IPS DF 6.9 (cell line): ENCODE results near the gene FMN2.

Experiments
- DNase-seq: peaks from one replicate; pipeline ENCODE4 v3.0.0-alpha.2; 2013; ENCODE audit warnings: low read depth, low spot score
- H3K27ac ChIP-seq: one replicate; pipeline ENCODE4 v1.5.1; 2013; ENCODE audit warnings: low read length, control low read depth
- H3K27me3 ChIP-seq: 2 replicates; pipeline ENCODE4 v1.6.1; 2013; ENCODE audit warnings: mild to moderate bottlenecking, low read length; ENCODE audit not compliant: control insufficient read depth, insufficient read depth
- H3K36me3 ChIP-seq: 2 replicates; pipeline ENCODE4 v1.6.1; 2013; ENCODE audit warnings: low read length; ENCODE audit not compliant: control insufficient read depth, insufficient read depth
- H3K4me1 ChIP-seq: 2 replicates; pipeline ENCODE4 v1.6.1; 2013; ENCODE audit warnings: low read length; ENCODE audit not compliant: control insufficient read depth, insufficient read depth
- H3K4me3 ChIP-seq: 2 replicates; pipeline ENCODE4 v1.5.1; 2013; ENCODE audit warnings: mild to moderate bottlenecking, low read length
- H3K9me3 ChIP-seq: 2 replicates; pipeline ENCODE4 v1.6.1; 2013; ENCODE audit warnings: low read length, inconsistent platforms; ENCODE audit not compliant: control insufficient read depth, insufficient read depth
- WGBS: extraction: QIAGEN DNeasy Blood & Tissue Kit; methylation state at CpG from one replicate; pipeline ENCODE4 v1.1.7; 2013; ENCODE audit warnings: mixed read lengths, missing lambda C conversion rate; ENCODE audit not compliant: insufficient read length, insufficient coverage; 5-methylcytosine and 5-hydroxymethylcytosine counted together

Gene FMN2

DNA sequence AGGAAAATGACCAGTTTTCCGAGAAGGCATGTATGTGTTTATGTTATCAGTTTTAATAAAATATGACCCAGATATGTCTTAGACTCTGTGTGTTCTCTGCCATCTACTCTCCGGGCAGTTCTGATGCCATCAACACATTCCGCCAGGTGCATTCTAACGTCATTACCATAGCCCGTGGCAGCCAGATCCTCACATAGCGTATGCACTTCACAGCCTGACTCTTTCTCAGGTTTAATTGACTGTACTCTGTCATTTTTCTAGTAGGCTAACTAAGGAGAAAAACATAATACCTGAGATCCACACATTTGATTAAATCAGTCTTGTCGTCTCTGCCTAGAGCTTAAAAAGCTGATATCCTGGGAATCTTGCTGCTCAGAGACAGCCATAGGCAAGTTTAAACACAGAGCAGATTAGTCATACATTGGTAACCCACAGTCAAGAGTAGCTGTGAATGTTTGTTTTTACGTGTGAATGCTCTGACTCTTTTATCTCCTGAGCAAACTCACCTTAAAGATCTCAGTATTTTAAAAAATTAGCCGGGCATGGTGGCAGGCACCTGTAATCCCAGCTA lies 344.4 kb downstream of the FMN2 start:
- H3K4me3 ChIP-seq, result no peak overlapping the region
- no peaks in the 10 kb centered on the region for H3K36me3 ChIP-seq
- no peak overlapping the region for H3K27ac ChIP-seq
- H3K9me3 ChIP-seq, result no peaks in the 10 kb centered on the region
- H3K27me3 ChIP-seq, result no peaks in the 10 kb centered on the region
- no peaks in the 10 kb centered on the region for H3K4me1 ChIP-seq
- no CpG with 5 or more reads among the region's 9 CpGs for WGBS
- DNase-seq, result no peak

DNA sequence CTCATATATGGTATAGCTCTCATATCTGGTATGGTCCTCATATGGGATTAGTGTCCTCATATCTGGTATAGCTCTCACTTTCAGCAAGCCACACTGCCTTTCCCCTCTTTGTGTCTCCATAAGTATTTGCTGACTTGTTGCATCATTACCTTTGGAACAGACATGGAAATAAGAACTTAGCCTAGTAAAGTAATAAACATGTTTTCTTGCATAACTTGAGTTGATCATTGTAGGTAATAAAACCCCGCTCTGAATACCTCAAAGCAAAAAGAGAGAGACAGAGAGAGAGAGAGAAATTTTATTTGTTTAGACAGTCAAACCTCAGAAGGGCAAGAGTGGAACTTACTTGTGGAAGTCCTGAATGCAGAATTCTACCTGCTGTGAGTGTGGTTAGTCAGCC lies 350.0 kb downstream of the FMN2 start:
- H3K4me1 ChIP-seq, result no peaks in the 10 kb centered on the region
- H3K27me3 ChIP-seq, result no peaks in the 10 kb centered on the region
- no peak overlapping the region for H3K4me3 ChIP-seq
- no CpG with 5 or more reads among the region's 1 CpG for WGBS
- H3K36me3 ChIP-seq, result no peaks in the 10 kb centered on the region
- DNase-seq, result no peak
- no peaks in the 10 kb centered on the region for H3K9me3 ChIP-seq
- H3K27ac ChIP-seq, result no peak overlapping the region

DNA sequence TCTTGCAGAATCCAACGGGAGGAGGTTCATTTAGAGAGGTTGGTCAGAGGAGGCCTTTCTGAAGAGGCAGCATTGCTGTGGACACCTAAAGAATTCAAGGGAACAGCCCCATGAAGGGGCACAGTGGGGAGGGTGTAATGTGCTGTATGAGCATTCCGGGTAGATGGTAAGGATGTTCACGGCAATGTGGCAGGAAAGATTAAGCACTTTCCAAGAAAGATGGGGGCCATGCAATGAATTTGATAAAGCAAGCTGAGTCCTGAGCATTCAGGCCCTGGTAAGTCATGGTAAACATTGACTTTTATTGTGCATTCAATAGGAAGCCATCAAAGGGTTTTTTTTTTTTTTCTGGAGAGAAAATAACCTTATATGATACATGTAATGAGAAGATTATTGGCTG lies 353.7 kb downstream of the FMN2 start:
- Histone ChIP-seq H3K9me3 (no peaks in the 10 kb centered on the region), H3K27me3 (no peaks in the 10 kb centered on the region), H3K4me1 (no peaks in the 10 kb centered on the region), H3K27ac (no peak overlapping the region), H3K36me3 (no peaks in the 10 kb centered on the region), H3K4me3 (no peak overlapping the region)
- WGBS, result no CpG with 5 or more reads among the region's 3 CpGs
- DNase-seq, result no peak

DNA sequence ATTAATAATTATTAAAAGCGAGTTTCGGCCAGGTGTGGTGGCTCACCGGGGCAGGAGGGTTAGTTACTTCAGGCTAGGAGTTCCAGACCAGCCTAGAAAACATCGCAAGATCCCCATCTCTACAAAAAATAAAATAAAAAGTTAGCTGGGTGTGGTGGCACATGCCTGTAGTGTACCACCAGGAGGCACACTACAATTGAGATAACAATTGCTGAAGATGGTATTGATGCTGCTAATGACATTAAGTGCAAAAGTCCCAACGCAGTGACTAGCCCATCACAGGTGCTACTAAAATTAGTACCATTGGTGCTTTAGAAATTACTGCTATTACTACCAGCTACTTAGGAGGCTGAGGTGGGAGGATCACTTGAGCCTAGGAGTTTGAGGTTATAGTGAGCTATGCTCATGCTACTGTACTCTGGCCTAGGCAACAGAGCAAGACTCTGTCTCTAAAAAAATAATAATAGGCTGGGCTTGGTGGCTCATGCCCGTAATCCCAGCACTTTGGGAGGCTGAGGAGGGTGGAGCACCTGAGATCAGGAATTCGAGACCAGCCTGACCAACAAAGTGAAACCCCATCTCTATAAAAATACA lies 363.6 kb downstream of the FMN2 start:
- Histone ChIP-seq H3K36me3 (no peaks in the 10 kb centered on the region; the same call in 1 of the 2 replicates), H3K27ac (no peak overlapping the region), H3K9me3 (no peaks in the 10 kb centered on the region), H3K4me3 (no peak overlapping the region), H3K4me1 (no peaks in the 10 kb centered on the region; the same call in 1 of the 2 replicates), H3K27me3 (no peaks in the 10 kb centered on the region)
- DNase-seq, result no peak
- no CpG with 5 or more reads among the region's 7 CpGs for WGBS

DNA sequence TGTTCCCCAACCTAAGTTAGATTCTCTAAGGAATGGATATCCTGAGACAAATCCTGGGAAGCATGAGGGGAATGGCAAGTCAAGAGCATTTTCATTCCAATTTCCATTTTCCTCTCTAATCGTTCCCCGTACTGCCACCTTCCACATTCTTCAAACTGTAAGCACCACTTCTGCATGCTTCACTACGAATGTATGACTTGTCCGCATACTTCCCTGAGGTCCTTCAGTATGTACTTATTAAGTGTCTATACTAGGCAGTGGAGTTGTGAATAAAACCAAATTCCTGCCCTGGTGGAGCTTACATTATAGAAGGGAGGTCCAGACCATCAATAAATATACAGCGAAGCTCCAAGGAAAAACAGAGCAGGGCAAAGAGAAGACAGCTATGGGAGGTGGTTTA lies 365.5 kb downstream of the FMN2 start:
- WGBS, result 100% methylated on average over 3 of the region's 5 CpGs

DNA sequence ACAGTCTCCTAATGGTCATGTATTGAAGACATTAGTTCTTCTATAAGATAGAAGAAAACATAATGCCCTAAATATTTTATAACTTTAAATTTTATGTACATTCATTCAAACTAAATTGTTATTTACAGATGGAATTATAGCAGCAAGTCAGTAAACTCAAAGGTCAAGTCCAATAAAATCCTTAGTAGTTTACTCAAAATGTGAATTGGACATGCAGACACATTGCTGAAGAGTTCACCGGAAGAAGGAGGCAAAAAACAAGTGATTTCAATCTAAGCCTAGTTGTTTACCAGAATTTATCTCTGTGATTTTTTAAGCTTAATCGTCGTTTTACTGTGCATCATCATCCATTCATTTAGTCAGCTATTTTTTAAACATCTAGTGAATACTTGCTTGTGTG lies 370.6 kb downstream of the FMN2 start:
- H3K4me1 ChIP-seq, result no peaks in the 10 kb centered on the region; the same call in 1 of the 2 replicates
- H3K4me3 ChIP-seq, result no peak overlapping the region
- no peak for DNase-seq
- no peak overlapping the region for H3K27ac ChIP-seq
- H3K9me3 ChIP-seq, result no peaks in the 10 kb centered on the region
- WGBS, result no CpG with 5 or more reads among the region's 3 CpGs
- no peaks in the 10 kb centered on the region for H3K27me3 ChIP-seq
- H3K36me3 ChIP-seq, result no peaks in the 10 kb centered on the region

More for the DNA sequence above, 365.5 kb downstream of the FMN2 start:
- Histone ChIP-seq H3K4me1 (no peaks in the 10 kb centered on the region; the same call in 1 of the 2 replicates), H3K9me3 (no peaks in the 10 kb centered on the region), H3K27ac (no peak overlapping the region), H3K4me3 (no peak overlapping the region), H3K27me3 (no peaks in the 10 kb centered on the region), H3K36me3 (no peaks in the 10 kb centered on the region)
- DNase-seq, result no peak

DNA sequence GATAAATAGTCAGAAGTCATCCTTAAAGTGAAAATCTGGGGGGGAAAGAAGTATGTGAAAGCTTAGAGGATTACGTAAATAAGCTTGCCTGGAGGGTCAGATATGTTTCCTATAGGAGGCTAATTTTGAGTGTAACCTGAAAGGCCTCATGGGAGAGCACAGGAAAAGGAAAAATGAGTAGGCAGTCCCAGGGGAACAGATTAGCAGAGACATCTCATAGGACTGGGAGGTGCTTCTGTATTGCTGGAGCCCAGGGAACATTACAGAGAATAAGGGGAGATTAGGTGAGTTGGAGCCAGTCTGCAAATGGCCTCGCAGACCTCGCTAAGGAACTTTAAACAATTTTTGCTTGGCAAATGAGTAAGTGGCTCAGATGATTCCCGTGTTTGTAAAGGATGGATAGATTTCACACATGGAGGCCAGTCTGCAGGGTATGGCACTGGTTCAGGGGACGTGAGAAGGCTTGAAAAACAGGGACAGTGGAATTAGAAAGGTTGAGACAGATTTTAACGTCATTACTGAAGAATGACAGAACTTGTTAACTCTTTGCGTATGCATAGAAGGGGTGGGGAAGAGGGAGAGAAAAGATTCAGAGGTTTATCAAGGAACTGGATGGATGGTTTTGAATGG lies 371.2 kb downstream of the FMN2 start:
- Histone ChIP-seq H3K4me1 (no peaks in the 10 kb centered on the region; the same call in 1 of the 2 replicates), H3K27ac (no peak overlapping the region), H3K36me3 (no peaks in the 10 kb centered on the region), H3K27me3 (no peaks in the 10 kb centered on the region), H3K4me3 (no peak overlapping the region), H3K9me3 (no peaks in the 10 kb centered on the region)
- DNase-seq, result no peak
- WGBS, result no CpG with 5 or more reads among the region's 7 CpGs

DNA sequence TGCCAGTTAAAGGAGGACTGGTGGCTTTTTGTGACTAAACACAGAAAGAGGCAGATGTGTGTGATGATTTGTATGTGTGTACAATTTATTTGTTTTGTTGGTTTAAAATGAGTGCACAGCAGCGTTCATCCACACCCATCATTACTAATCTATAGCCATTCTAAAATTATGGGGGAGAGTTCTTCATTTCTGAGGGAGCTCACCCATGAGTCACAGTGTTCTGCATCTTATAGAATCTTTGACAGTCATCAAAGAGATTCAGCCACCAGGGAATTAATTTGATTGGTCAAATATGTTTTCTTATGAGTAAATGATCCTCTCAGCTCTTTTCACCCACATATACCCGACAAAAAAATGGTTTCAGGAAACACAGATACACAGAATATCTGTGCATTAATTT lies 372.4 kb downstream of the FMN2 start:
- no CpG with 5 or more reads among the region's 2 CpGs for WGBS
- H3K4me1 ChIP-seq, result no peaks in the 10 kb centered on the region
- no peaks in the 10 kb centered on the region for H3K27me3 ChIP-seq
- H3K36me3 ChIP-seq, result no peaks in the 10 kb centered on the region
- no peak overlapping the region for H3K27ac ChIP-seq
- DNase-seq, result no peak
- H3K9me3 ChIP-seq, result no peaks in the 10 kb centered on the region
- no peak overlapping the region for H3K4me3 ChIP-seq

DNA sequence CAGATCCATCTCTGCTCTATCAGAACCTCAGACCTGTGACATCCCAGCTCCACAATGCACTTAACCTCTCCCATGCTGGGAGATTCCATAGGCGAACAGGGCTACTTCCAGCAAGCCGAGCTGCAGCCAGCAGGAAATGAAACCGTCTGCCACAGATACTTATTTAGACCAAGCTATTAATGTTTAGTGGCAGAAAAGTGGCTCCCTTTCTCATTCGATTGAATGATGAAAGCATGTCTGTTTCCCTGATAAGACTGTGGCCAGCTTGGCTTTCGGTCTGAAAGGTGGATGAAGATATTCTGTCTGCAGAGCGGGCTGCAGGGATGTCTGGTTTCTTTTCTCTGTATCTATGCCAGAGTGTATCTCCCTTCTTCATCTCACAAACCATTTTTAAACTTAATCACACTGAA lies 373.9 kb downstream of the FMN2 start:
- no peak for DNase-seq
- no peaks in the 10 kb centered on the region for H3K27me3 ChIP-seq
- H3K4me3 ChIP-seq, result no peak overlapping the region
- H3K27ac ChIP-seq, result no peak overlapping the region
- no peaks in the 10 kb centered on the region for H3K4me1 ChIP-seq
- WGBS, result no CpG with 5 or more reads among the region's 6 CpGs
- H3K9me3 ChIP-seq, result no peaks in the 10 kb centered on the region
- H3K36me3 ChIP-seq, result no peaks in the 10 kb centered on the region

DNA sequence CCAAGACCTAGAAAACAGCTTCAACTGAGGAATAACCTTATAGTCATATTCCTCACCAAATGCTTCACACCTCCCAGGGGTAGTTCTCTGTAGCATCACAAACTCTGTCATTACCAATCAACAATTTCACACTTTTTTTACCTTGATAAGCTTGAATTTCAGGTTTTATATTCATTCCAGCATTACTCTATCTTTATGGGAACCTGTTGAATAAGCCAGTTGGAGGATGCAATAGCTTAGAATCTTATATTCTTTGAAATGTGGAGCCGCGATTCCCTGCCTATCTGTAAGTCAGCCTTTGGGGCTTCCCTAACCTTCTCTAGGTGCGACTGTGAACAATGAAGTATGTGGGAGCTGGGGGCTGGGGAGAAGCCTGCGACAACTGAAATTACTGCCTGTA lies 374.8 kb downstream of the FMN2 start:
- no peak for DNase-seq
- H3K4me1 ChIP-seq, result no peaks in the 10 kb centered on the region

DNA sequence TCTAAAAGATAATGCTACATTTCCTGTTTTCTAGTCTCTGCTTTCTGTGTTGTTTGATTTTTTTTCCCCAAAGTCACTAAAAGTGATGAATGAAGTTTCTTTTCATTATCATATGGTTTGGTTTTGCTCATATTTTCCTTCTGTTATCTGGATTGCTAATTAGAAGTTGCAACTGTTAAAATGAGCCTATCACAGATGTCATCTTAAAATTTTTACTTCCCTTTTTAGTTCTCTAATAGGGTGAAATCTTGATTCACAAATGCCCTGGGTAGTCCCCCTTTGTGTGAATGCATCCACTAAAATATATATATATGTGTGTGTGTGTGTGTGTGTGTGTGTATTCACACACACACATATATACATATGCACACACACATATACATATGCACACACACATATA lies 376.2 kb downstream of the FMN2 start:
- Histone ChIP-seq H3K4me3 (no peak overlapping the region), H3K27me3 (no peaks in the 10 kb centered on the region), H3K27ac (no peak overlapping the region), H3K4me1 (no peaks in the 10 kb centered on the region), H3K9me3 (no peaks in the 10 kb centered on the region), H3K36me3 (no peaks in the 10 kb centered on the region)
- no peak for DNase-seq

More for the DNA sequence above, 374.8 kb downstream of the FMN2 start:
- Histone ChIP-seq H3K27me3 (no peaks in the 10 kb centered on the region), H3K9me3 (no peaks in the 10 kb centered on the region), H3K27ac (no peak overlapping the region), H3K4me3 (no peak overlapping the region), H3K36me3 (no peaks in the 10 kb centered on the region)
- WGBS, result no CpG with 5 or more reads among the region's 4 CpGs
